Measurements from ENCODE around the gene KLHL22. TPM values are rescaled to one million over a fixed set of nuclear protein-coding genes. Genes with fewer than 3 reads are reported as not detected.

KLHL22 gene
- total RNA-seq, 2 donors from 2014 or later = 21.4 to 26.5 TPM

Other genes starting within 250 kb of the KLHL22 start
- gene RTN4R, start 227.5 kb downstream of the KLHL22 start, total RNA-seq = 1 to 10 TPM; 1.4 to 1.5 TPM
- 10 to 100 TPM; 23.3 to 31.8 TPM for gene DGCR6L, start 175.7 kb downstream of the KLHL22 start, total RNA-seq
- gene ZNF74, start 101.6 kb downstream of the KLHL22 start, total RNA-seq = 10 to 100 TPM in 1 of 2 donors, 1 to 10 TPM in 1; 8.3 to 11.7 TPM
- gene SCARF2, start 58.0 kb downstream of the KLHL22 start, total RNA-seq = 1 to 10 TPM; 1.0 to 1.4 TPM
- 100 to 1,000 TPM; 106 to 113 TPM for gene MED15, start 11.8 kb upstream of the KLHL22 start, total RNA-seq